LNCaP clone FGC (cell line): ENCODE results near the gene FLNA.

Source experiments
- DNase-seq: peaks from one replicate; pipeline ENCODE4 v3.0.0-alpha.2; 2011; ENCODE audit warnings: low read depth
- H3K4me3 ChIP-seq: 2 replicates; pipeline ENCODE4 v1.5.1; 2011; ENCODE audit warnings: mild to moderate bottlenecking, low read depth, low read length, control low read depth
- CTCF ChIP-seq: IDR thresholded peaks from 2 replicates; pipeline ENCODE4 v1.5.1; 2012; ENCODE audit warnings: mild to moderate bottlenecking; ENCODE audit not compliant: control insufficient read depth, insufficient read depth; ENCODE audit errors: extremely low read depth

FLNA gene

GRCh38 chrX:154355094-154355775, 19.2 kb downstream of the FLNA start:
- no peak overlapping the region for H3K4me3 ChIP-seq
- no peak for DNase-seq
- TF ChIP-seq CTCF, result no peak

GRCh38 chrX:154354516-154354915, 19.9 kb downstream of the FLNA start:
- DNase-seq, result no peak
- TF ChIP-seq CTCF, result no peak
- no peak overlapping the region for H3K4me3 ChIP-seq

GRCh38 chrX:154354013-154354412, 20.4 kb downstream of the FLNA start:
- TF ChIP-seq CTCF, result no peak
- DNase-seq, result no peak
- no peak overlapping the region for H3K4me3 ChIP-seq

GRCh38 chrX:154353172-154353843, 21.1 kb downstream of the FLNA start:
- no peak for TF ChIP-seq CTCF
- no peak for DNase-seq
- H3K4me3 ChIP-seq, result no peak overlapping the region

GRCh38 chrX:154352466-154352865, 22.0 kb downstream of the FLNA start:
- no peak for TF ChIP-seq CTCF

GRCh38 chrX:154352012-154352401, 22.4 kb downstream of the FLNA start:
- DNase-seq, result no peak
- no peak overlapping the region for H3K4me3 ChIP-seq
- no peak for TF ChIP-seq CTCF

More at GRCh38 chrX:154352466-154352865, 22.0 kb downstream of the FLNA start:
- no peak for DNase-seq
- H3K4me3 ChIP-seq, result no peak overlapping the region
